GM12891 (cell line): ENCODE results near the gene AIM2.
A peak's percentile ranks its signal among the peaks of the same experiment; 100 is the strongest.

ENCODE experiments used
- DNase-seq: peaks from one replicate; pipeline ENCODE4 v3.0.0; 2011; ENCODE audit warnings: low spot score; ENCODE audit not compliant: insufficient read length
- FAIRE-seq: peaks from 2 replicates; lab custom pipeline; 2011; peaks lifted over from hg19 to GRCh38; lab: Jason Lieb, UNC
- PAX5 ChIP-seq: IDR thresholded peaks from 2 replicates; pipeline ENCODE4 v1.6.1; 2011; ENCODE audit warnings: low read length, moderate library complexity, mild to moderate bottlenecking; ENCODE audit not compliant: insufficient read depth, severe bottlenecking
- POLR2A ChIP-seq: IDR thresholded peaks from 2 replicates; pipeline ENCODE4 v1.6.1; 2011; ENCODE audit warnings: low read depth, low read length, control low read depth
- POLR2AphosphoS5 ChIP-seq: IDR thresholded peaks from 2 replicates; pipeline ENCODE4 v1.6.1; 2011; ENCODE audit warnings: low read depth, low read length, control low read depth
- POU2F2 ChIP-seq: IDR thresholded peaks from 2 replicates; pipeline ENCODE4 v1.6.1; 2011; ENCODE audit warnings: low read depth, mild to moderate bottlenecking, control low read depth, low read length, moderate library complexity
- SPI1 ChIP-seq: IDR thresholded peaks from 2 replicates; pipeline ENCODE4 v1.6.1; 2011; ENCODE audit warnings: low read depth, low read length, control low read depth
- TAF1 ChIP-seq: IDR thresholded peaks from 2 replicates; pipeline ENCODE4 v1.6.1; 2011; ENCODE audit warnings: low read depth, low read length, control low read depth

The AIM2 gene

DNA sequence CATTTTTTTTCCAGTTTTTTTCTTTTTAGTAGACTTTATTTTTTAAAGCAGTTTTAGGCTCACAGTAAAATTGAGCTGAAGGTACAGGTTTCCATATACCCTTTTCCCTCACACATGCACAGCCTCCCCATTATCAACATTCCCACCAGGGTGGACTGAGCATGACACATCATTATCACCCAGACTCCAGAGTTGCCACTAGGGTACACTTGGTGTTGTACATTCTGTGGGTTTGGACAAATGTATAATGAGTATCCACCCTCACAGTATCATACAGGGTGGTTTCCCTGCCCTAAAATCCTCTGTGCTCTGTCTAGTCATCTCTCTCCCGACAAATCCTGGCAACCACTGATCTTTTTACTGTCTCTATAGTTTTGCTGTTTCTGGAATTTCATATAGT is 3.0 kb upstream of the AIM2 start:
- FAIRE-seq (peak; percentile 52), DNase-seq (no peak)
- TF ChIP-seq PAX5 (no peak), TAF1 (no peak), POU2F2 (no peak), POLR2AphosphoS5 (no peak), SPI1 (no peak), POLR2A (no peak)

GRCh38 chr1:159077120-159077961 is 775 bp upstream of the AIM2 start:
- DNase-seq (no peak), FAIRE-seq (peak; percentile 92)
- TF ChIP-seq TAF1: no peak
- no peak for TF ChIP-seq SPI1
- peak; percentile 87 for TF ChIP-seq POLR2A
- TF ChIP-seq POLR2AphosphoS5: peak; percentile 76; the same call in 1 of the 2 replicates
- TF ChIP-seq PAX5: no peak
- 0 out of 2 replicates have a peak, but pooled peaks have one; percentile 32 for TF ChIP-seq POU2F2

DNA sequence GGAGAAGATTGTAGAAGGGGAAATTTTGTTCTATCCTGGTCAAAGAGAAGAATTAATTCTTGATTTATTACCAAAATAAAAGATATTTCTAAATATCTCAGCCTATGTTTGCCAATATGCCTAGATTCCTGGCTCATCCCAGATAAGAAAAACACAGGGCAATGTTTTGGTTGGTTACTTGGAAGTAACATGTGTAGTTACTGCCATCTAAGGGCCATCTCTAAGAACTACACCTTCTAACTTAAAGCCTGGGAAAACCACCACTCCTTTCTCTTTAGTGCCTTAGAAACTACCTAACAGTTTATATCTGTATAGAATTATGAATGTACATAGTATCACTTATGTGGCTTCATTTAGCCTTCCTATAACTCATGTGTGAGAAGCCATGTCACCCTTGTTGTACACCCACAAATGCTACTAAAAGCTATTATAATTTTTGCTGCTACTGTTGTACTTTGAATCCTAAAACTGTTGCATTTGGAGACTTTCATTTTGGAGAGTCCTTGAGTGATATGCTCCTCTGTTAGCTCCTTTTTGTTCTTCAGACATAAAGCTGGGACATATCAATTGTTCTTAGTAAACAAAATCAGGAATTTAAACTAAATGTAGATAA is 4.5 kb downstream of the AIM2 start:
- TF ChIP-seq PAX5 (no peak), POU2F2 (no peak), POLR2AphosphoS5 (no peak), TAF1 (no peak), POLR2A (no peak), SPI1 (no peak)
- no peak for DNase-seq
- peak; percentile 77 for FAIRE-seq

- TF ChIP-seq TAF1 (no peak), POU2F2 (no peak), SPI1 (no peak), PAX5 (no peak), POLR2A (no peak), POLR2AphosphoS5 (no peak)
- DNase-seq (no peak), FAIRE-seq (no peak)
These were observed 7.7 kb downstream of the AIM2 start for GRCh38 chr1:159068886-159069285.

GRCh38 chr1:159067699-159068621 is 8.6 kb downstream of the AIM2 start:
- DNase-seq (no peak), FAIRE-seq (peak; percentile 95)
- TF ChIP-seq POLR2A (0 out of 2 replicates have a peak, but pooled peaks have one; percentile 27), POU2F2 (peak; percentile 88), SPI1 (peak; percentile 94), TAF1 (no peak), POLR2AphosphoS5 (no peak), PAX5 (no peak)

GRCh38 chr1:159066108-159066507 is 10.5 kb downstream of the AIM2 start:
- no peak for TF ChIP-seq POLR2A
- no peak for TF ChIP-seq POLR2AphosphoS5
- no peak for TF ChIP-seq POU2F2
- TF ChIP-seq SPI1: no peak
- no peak for TF ChIP-seq TAF1
- TF ChIP-seq PAX5: no peak
- FAIRE-seq (no peak), DNase-seq (no peak)

- no peak for FAIRE-seq
- no peak for DNase-seq
- TF ChIP-seq PAX5 (no peak), POLR2A (no peak), POU2F2 (no peak), TAF1 (no peak), SPI1 (no peak), POLR2AphosphoS5 (no peak)
These were observed 11.5 kb downstream of the AIM2 start for GRCh38 chr1:159065106-159065505.

- DNase-seq (no peak), FAIRE-seq (no peak)
- no peak for TF ChIP-seq POLR2AphosphoS5
- TF ChIP-seq SPI1: no peak
- TF ChIP-seq POLR2A: no peak
- TF ChIP-seq TAF1: no peak
These were observed 17.8 kb downstream of the AIM2 start for GRCh38 chr1:159058751-159059150.

DNA sequence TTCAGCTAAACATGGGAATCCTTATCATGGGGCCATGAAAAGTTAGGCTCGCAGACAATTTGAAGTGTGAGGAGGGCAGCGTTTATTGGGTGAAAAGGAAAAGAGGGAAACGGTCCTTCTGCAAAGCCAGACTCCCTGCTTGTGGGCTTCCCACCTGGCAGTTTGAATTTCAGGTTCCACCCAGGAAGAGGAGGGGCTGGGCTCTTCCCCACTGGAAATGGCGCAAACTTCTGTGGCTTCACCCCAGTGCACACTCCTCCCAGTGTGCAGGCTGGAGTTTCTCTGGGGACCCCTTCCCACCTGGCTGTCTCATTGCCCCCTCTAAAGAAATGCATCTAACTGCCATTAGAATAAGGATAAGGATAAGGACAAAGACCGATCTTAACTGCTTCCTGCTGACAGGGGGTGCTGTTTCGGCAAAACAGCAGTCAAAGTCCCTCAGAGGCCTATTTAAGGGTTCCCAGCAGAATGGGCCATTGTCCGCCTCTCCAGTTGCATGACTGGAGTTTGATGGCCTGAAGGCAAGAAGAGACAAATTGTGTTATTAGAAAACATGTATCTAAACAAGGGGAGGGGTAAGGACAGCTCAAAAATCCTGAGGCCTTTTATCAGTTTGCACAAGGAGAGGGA is 20.4 kb downstream of the AIM2 start:
- TF ChIP-seq TAF1 (no peak), SPI1 (no peak)
- no peak for DNase-seq
- FAIRE-seq: no peak
